ENCODE measurements around the gene CCDC154.

- no peak for TF ChIP-seq POLR2A (IDR thresholded peaks at IDR 0.05)
- TF ChIP-seq, protein P1, sequence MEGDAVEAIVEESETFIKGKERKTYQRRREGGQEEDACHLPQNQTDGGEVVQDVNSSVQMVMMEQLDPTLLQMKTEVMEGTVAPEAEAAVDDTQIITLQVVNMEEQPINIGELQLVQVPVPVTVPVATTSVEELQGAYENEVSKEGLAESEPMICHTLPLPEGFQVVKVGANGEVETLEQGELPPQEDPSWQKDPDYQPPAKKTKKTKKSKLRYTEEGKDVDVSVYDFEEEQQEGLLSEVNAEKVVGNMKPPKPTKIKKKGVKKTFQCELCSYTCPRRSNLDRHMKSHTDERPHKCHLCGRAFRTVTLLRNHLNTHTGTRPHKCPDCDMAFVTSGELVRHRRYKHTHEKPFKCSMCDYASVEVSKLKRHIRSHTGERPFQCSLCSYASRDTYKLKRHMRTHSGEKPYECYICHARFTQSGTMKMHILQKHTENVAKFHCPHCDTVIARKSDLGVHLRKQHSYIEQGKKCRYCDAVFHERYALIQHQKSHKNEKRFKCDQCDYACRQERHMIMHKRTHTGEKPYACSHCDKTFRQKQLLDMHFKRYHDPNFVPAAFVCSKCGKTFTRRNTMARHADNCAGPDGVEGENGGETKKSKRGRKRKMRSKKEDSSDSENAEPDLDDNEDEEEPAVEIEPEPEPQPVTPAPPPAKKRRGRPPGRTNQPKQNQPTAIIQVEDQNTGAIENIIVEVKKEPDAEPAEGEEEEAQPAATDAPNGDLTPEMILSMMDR (IDR thresholded peaks at IDR 0.05), result no peak
- no peak for TF ChIP-seq EP300 (IDR thresholded peaks at IDR 0.05)
Observed at GRCh38 chr16:1451702-1452392, 7.5 kb upstream of the CCDC154 start.
